ENCODE results near the gene SLC4A4.

The SLC4A4 gene

GRCh38 chr4:71366766-71367165 is 27.9 kb downstream of the SLC4A4 start:
- TF ChIP-seq CTCF (conservative IDR thresholded peaks at IDR 0.05; ENCODE audit: control insufficient read depth, insufficient read depth, low read depth, low read length), result no peak
- DNase-seq (ENCODE audit: low read depth), result no peak
- H3K4me3 ChIP-seq (ENCODE audit: control insufficient read depth, low read depth, low read length), result no peak overlapping the region

GRCh38 chr4:71367546-71367945 is 28.7 kb downstream of the SLC4A4 start:
- TF ChIP-seq CTCF (conservative IDR thresholded peaks at IDR 0.05; ENCODE audit: control insufficient read depth, insufficient read depth, low read depth, low read length), result no peak
- DNase-seq (ENCODE audit: low read depth), result no peak
- H3K4me3 ChIP-seq (ENCODE audit: control insufficient read depth, low read depth, low read length), result no peak overlapping the region

- DNase-seq (ENCODE audit: low read depth), result no peak
- H3K4me3 ChIP-seq (ENCODE audit: control insufficient read depth, low read depth, low read length), result no peak overlapping the region
- TF ChIP-seq CTCF (conservative IDR thresholded peaks at IDR 0.05; ENCODE audit: control insufficient read depth, insufficient read depth, low read depth, low read length), result no peak
Observed at GRCh38 chr4:71368906-71369305, 30.1 kb downstream of the SLC4A4 start.

- DNase-seq (ENCODE audit: low read depth), result no peak
- H3K4me3 ChIP-seq (ENCODE audit: control insufficient read depth, low read depth, low read length), result no peak overlapping the region
- no peak for TF ChIP-seq CTCF (conservative IDR thresholded peaks at IDR 0.05; ENCODE audit: control insufficient read depth, insufficient read depth, low read depth, low read length)
Observed at GRCh38 chr4:71369536-71369935, 30.7 kb downstream of the SLC4A4 start.

GRCh38 chr4:71375494-71375893 is 36.7 kb downstream of the SLC4A4 start:
- no peak overlapping the region for H3K4me3 ChIP-seq (ENCODE audit: control insufficient read depth, low read depth, low read length)
- no peak for TF ChIP-seq CTCF (conservative IDR thresholded peaks at IDR 0.05; ENCODE audit: control insufficient read depth, insufficient read depth, low read depth, low read length)
- DNase-seq (ENCODE audit: low read depth), result no peak

- no peak for TF ChIP-seq CTCF (conservative IDR thresholded peaks at IDR 0.05; ENCODE audit: control insufficient read depth, insufficient read depth, low read depth, low read length)
- peak; percentile 80 for DNase-seq (ENCODE audit: low read depth)
- H3K4me3 ChIP-seq (ENCODE audit: control insufficient read depth, low read depth, low read length), result no peak overlapping the region
Observed at GRCh38 chr4:71377561-71377960, 38.7 kb downstream of the SLC4A4 start.

- no peak for TF ChIP-seq CTCF (conservative IDR thresholded peaks at IDR 0.05; ENCODE audit: control insufficient read depth, insufficient read depth, low read depth, low read length)
- H3K4me3 ChIP-seq (ENCODE audit: control insufficient read depth, low read depth, low read length), result no peak overlapping the region
- DNase-seq (ENCODE audit: low read depth), result no peak
Observed at GRCh38 chr4:71379126-71379525, 40.3 kb downstream of the SLC4A4 start.

All from fibroblast of mammary gland (primary cell).